ENCODE data around the gene SVBP.

The SVBP gene

DNA sequence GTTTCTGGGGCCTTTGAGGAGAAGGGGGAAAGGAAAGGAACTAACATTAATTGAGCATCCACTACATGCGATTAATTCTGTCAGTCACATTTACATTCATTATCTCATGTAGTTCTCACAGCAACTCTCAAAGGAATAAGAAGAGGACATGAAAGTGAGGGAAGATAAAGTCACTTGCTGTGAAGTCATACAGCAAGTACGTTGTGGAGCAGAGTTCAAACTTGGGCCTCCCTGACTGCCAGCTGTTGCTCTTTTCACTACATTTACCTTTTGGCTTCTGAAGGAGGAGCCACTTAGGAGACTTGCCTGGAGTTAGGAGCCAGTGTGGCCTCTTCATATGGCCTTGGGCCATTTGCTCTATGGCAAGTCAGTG, 35.4 kb upstream of the SVBP start:
- DNase-seq (ENCODE audit: extremely low spot score): no peak
- POLR2A ChIA-PET: no interaction called here
- TF ChIP-seq, protein P1, sequence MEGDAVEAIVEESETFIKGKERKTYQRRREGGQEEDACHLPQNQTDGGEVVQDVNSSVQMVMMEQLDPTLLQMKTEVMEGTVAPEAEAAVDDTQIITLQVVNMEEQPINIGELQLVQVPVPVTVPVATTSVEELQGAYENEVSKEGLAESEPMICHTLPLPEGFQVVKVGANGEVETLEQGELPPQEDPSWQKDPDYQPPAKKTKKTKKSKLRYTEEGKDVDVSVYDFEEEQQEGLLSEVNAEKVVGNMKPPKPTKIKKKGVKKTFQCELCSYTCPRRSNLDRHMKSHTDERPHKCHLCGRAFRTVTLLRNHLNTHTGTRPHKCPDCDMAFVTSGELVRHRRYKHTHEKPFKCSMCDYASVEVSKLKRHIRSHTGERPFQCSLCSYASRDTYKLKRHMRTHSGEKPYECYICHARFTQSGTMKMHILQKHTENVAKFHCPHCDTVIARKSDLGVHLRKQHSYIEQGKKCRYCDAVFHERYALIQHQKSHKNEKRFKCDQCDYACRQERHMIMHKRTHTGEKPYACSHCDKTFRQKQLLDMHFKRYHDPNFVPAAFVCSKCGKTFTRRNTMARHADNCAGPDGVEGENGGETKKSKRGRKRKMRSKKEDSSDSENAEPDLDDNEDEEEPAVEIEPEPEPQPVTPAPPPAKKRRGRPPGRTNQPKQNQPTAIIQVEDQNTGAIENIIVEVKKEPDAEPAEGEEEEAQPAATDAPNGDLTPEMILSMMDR (IDR thresholded peaks at IDR 0.05; ENCODE audit: control extremely low read depth, extremely low read depth, low read depth, missing control alignments): no peak
- CTCF ChIA-PET: no interaction called here

GRCh38 chr1:42851960-42852607, 34.9 kb upstream of the SVBP start:
- ChIA-PET CTCF (interaction anchor here (1.4 kb wide), 1 partner anchor 71 kb away, joined by 3 read pairs; no protein-coding TSS in a partner anchor), POLR2A (no interaction called here)

DNA sequence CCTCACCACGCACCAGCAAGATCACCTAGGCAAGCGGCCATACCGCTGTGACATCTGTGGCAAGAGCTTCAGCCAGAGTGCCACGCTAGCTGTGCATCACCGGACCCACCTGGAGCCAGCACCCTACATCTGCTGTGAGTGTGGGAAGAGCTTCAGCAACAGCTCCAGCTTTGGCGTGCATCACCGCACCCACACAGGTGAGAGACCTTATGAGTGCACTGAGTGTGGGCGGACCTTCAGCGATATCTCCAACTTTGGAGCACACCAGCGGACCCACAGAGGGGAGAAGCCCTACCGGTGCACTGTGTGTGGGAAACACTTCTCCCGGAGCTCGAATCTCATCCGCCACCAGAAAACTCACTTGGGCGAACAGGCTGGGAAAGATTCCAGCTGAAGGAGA, 34.2 kb upstream of the SVBP start:
- CTCF ChIA-PET: interaction anchor here (1.4 kb wide), 1 partner anchor 72 kb away, joined by 3 read pairs; no protein-coding TSS in a partner anchor
- TF ChIP-seq, protein P1 (IDR thresholded peaks at IDR 0.05; ENCODE audit: control extremely low read depth, extremely low read depth, low read depth, missing control alignments): no peak
- no peak for DNase-seq (ENCODE audit: extremely low spot score)
- POLR2A ChIA-PET: no interaction called here

More at GRCh38 chr1:42851960-42852607, 34.9 kb upstream of the SVBP start:
- DNase-seq (ENCODE audit: extremely low spot score): no peak
- TF ChIP-seq, protein P1 (IDR thresholded peaks at IDR 0.05; ENCODE audit: control extremely low read depth, extremely low read depth, low read depth, missing control alignments): no peak

- TF ChIP-seq, protein P1 (IDR thresholded peaks at IDR 0.05; ENCODE audit: control extremely low read depth, extremely low read depth, low read depth, missing control alignments): no peak
- ChIA-PET CTCF (interaction anchor here (1.0 to 2.3 kb wide), 5 partner anchors 10 to 224 kb away, joined by 3 to 6 read pairs (median 3); no protein-coding TSS in a partner anchor), POLR2A (no interaction called here)
- DNase-seq (ENCODE audit: extremely low spot score): no peak
These were observed 32.7 kb upstream of the SVBP start for GRCh38 chr1:42849944-42850343.

DNA sequence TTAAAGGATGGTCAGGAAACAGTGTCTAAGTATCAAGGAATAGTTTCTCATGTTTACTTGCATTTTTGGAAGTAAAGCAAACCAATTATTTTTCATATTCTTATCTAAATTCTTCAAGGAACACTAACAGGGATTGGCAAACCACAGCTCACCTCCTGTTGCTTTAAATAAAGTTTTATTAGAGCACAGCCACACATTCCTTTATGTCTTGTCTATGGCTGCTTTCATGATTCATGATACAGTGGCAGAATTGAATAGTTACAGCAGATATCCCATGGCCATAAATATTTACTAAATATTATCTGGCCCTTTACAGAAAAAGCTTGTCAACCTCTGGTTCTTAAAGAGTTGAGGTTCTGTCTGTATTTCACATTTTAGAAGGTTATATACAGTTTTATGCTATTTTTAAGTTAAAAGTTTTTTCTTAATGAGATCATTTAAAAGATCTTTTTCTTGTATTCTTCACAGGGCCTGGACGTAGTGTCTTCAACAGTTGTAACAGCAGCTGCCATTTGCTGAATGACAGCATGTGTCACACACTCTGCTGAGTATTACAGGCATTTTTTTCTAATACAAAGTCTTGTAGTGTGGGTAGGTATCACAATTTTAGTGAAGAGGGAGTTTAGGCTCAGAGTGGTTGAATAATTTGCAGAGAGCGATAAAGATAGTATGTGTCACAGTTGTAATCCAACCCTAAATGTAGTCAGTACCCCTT, 31.8 kb upstream of the SVBP start:
- TF ChIP-seq, protein P1 (IDR thresholded peaks at IDR 0.05; ENCODE audit: control extremely low read depth, extremely low read depth, low read depth, missing control alignments): no peak
- ChIA-PET POLR2A (no interaction called here), CTCF (interaction anchor here (1.4 to 3.3 kb wide), 5 partner anchors 9 to 71 kb away, joined by 3 to 26 read pairs (median 6); no protein-coding TSS in a partner anchor)
- DNase-seq (ENCODE audit: extremely low spot score): no peak

GRCh38 chr1:42847721-42848460, 30.7 kb upstream of the SVBP start:
- TF ChIP-seq, protein P1 (IDR thresholded peaks at IDR 0.05; ENCODE audit: control extremely low read depth, extremely low read depth, low read depth, missing control alignments): no peak
- CTCF ChIA-PET: interaction anchor here (1.6 to 3.3 kb wide), 7 partner anchors 8 to 226 kb away, joined by 4 to 26 read pairs (median 6); no protein-coding TSS in a partner anchor
- DNase-seq (ENCODE audit: extremely low spot score): no peak
- POLR2A ChIA-PET: no interaction called here

Measured in GM10248 (cell line).